ENCODE measurements around the gene EVA1C. TPM values are rescaled to one million over a fixed set of nuclear protein-coding genes. Genes with fewer than 3 reads are reported as not detected.
A peak's percentile ranks its signal among the peaks of the same experiment; 100 is the strongest.
"Not testable (repeated sequence)": the region's sequence is repeated elsewhere in the genome, so short reads cannot be mapped to it uniquely, and the experiment has no call there.

The EVA1C gene
- total RNA-seq, 1 donor from 2014 or later: 15.9 TPM

DNA sequence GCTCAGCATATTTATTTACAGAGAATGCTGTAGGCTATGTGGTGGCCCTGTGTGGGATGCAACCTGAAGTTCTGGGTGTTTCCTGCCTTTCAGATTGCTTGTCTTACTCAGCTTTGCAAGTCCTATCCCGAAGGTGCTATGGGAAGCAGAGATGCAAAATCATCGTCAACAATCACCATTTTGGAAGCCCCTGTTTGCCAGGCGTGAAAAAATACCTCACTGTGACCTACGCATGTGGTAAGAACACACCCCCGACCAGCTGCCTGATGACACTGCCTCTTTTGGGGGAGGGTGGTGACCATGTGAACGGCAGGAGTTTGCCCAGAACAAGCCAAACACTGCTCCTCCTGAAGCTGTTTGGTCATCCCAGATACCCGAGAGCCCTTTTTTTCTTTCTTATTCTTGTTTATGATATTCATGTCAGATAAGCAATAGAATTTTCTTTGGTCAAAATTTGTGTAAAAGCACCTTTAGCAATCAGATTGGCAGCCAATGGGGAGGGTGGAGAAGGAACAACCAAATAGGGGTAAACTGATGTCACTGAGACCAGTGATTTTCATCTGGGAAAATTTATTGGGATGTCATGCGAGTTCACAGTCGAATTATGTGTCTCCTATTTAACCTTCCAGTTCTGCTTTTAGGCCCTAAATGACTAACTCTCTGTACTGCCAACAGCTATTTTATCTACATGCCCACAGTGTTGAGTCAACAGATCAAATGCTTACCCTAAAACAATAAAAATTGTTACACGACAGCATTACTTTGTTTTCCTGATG lies 82.6 kb downstream of the EVA1C start:
- peak in 1 of 2 donors; percentile 91 for DNase-seq (ENCODE audit: low read depth in 2 of 2)

DNA sequence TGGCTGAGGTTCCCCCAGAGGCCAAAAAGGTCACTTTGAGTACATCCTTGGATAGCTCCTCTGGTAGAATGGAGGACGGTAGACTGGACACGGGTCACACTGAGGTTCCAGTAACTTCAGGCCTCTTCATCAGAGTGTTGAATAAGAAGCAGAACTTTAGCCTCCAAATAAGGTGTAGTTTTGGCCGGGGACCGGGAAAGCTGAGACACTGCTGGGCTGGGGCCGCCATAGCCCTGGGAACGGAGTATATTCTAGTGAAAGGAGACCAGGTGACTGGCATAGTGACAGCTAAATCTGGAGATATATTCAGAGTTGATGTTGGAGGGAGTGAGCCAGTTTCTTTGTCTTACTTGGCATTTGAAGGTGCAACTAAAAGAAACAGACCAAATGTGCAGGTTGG lies 84.1 kb downstream of the EVA1C start:
- no peak for DNase-seq (ENCODE audit: low read depth in 2 of 2)

DNA sequence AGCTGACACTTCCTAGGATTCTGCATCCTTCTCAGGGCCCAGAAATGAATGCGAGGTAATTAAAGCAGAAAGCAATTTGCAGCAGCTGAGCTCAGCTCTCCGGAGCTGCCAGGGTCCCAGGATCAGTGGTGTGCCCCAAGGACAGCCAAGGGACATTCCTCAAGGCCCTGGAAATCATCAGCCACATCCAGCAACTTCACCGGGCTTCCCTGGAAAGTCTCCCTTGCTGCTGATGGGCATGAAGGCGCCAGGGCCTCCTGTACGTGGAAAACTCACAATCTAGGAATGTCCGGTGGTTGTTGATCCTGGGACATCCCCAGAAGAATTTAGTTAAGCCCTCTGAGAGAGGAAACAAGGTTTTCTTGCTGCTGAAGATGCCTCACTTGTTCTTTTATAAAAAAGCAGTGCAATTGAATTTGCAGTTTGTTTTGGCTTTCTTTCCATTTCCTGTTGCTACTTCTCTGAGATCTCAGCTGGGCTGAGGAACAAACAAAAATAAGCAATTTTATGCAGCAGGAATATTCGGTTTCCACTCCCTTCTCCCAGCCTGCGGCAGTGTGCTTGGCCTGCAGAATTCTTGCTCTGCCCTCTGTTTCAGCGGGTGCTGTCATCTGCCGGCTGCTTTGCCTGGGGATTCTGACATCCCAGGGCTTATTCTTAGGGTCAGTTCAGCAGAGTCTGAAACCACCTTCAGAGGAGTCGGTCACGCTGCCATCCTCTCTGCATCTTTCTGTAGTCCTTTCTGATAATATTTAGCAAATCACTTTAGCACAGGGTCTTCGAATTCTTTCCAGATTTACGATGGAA lies 86.9 kb downstream of the EVA1C start:
- peak in 1 of 2 donors; percentile 85 for DNase-seq (ENCODE audit: low read depth in 2 of 2)

DNA sequence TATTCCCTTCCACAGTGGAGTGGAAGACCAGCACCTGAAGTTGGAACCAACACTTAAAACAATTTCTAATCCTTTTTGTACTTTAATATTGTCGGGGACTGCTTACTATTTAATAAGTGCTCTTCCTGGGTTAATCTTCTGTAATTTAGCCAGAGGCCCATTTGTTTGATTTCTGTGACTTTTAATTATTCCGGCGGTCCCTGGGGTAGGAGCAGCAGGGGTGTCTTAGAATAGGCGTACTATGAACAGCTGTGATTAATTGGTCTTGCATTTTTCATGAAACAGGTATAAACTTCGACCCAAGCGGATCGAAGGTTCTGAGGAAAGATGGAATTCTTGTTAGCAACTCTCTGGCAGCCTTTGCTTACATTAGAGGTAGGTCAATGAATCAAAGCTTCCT lies 91.1 kb downstream of the EVA1C start:
- DNase-seq (ENCODE audit: low read depth in 2 of 2): not testable (repeated sequence)

DNA sequence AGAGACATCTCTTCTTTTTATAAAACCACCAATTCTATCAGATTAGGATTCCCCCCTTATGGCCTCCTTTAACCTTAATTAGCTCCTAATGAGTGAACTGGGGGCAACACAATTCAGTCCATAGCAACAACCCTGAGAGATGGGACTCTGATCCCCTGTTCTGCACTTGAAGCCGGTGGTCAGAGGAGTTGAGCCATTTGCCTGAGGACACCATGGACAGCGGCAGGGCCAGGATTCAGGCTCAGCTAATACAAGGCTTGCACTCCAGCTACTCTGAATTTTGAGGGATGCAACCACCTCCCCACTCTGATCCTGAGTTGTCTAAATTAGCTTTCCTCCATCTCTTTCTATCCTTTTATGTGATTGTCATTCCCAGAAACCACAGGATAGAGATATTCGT lies 93.3 kb downstream of the EVA1C start:
- not testable (repeated sequence) for DNase-seq (ENCODE audit: low read depth in 2 of 2)

DNA sequence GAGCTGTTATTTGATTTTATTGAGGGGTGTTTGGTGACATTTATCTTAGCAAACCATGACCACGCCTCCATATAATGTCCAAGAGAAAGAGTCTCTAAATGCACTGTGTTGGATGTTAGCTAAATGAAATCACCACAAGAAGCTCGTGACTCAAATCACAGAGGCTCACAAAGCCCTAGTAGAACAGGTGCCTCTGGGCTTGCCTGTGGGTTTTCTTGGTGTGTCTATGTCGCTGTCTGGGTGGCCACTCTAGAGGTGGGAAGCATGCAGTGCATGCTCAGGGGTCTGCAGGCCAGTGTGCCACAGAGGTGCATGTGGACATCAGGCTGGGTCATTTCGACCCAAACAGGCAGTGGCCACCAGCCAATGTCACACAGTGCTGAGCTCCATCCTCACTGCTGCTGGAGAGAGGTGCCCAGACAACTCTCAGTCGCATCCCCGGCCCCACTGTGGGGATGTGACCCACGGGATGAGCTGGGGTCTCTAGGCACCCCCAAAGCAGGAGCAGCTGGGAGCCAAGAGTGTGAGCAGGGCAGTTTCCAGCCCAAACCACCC lies 94.0 kb downstream of the EVA1C start:
- DNase-seq (ENCODE audit: low read depth in 2 of 2): not testable (repeated sequence)

DNA sequence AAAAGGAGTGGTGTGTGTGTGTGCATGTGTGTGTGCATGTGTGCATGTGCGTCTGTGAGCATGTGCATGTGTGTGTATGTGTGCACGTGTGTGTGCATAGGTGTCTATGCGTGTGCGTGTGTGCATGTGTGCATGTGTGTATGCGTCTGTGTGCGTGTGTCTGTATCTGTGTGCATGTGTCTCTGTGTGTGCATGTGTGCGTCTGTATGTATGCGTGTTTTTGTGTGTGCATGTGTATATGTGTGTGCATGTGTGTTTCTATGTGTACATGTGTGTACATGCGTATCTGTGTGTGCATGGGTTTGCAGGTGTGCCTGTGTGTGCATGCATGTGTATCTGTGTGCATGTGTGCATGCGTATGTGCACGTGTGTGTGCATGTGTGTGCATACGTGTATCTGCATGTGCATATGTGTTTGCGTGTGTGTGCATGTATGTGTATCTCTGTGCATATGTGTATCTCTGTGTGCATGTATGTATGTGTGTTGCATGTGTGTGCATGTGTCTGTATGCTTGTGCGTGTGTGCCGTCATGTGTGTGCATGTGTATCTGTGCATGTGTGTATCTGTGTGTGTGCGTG lies 94.9 kb downstream of the EVA1C start:
- DNase-seq (ENCODE audit: low read depth in 2 of 2): no peak

DNA sequence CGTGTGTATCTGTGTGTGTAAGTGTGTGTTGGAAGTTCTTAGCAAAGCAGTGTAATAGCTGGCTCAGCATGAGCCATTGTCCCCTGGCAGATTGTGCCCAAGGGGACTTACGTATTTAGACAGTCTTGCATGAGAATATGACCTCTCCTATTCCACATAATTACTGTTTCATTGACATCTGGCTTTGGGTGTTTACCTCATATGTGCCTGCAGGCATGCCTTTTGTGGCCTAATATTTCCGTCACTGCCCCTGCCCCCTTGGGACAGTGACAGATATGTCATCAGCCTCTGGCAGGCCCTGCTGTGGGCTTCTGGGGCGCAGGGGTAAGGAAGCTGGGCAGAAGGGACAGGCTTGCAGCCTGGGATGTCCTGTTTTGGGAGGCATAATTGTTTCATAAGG lies 95.5 kb downstream of the EVA1C start:
- not testable (repeated sequence) for DNase-seq (ENCODE audit: low read depth in 2 of 2)

DNA sequence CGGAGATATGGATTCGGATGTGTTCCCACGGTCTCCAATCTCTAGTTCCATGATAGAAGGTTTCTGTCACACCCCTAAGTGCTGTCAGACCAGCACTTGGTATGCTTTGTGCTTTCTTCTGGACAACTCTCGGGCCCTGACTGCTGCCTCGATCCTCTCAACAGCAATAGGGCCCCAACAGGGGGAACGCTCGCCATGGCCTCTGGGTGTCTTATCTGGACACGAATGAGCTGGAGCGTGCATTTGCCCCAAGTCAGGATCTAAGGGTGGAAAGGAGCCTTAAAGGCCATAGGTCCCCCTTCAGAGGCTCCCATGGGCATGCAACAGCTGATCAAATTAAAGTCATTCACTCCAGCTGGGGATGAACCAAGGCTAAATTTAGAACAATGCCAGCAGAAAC lies 96.1 kb downstream of the EVA1C start:
- no peak for DNase-seq (ENCODE audit: low read depth in 2 of 2)

DNA sequence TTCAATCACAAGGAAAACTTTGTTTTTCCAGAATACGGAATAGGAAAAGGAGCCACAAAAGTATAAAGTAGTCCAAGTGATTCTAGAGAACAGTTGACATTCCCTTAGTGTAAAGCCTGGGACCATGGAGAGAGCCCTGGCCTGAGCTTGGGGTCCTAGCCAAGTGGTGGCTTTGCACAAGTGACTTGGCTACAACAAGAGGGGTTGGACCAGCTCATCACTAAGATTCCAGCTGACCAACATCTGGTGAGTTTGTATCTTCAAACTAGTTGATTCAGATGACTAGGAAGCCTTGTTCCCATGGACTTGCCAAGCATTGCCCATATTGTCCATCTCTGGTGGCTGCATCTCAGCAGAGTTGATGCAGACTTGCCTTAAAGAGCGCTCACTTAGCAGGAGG lies 96.5 kb downstream of the EVA1C start:
- DNase-seq (ENCODE audit: low read depth in 2 of 2): not testable (repeated sequence)

DNA sequence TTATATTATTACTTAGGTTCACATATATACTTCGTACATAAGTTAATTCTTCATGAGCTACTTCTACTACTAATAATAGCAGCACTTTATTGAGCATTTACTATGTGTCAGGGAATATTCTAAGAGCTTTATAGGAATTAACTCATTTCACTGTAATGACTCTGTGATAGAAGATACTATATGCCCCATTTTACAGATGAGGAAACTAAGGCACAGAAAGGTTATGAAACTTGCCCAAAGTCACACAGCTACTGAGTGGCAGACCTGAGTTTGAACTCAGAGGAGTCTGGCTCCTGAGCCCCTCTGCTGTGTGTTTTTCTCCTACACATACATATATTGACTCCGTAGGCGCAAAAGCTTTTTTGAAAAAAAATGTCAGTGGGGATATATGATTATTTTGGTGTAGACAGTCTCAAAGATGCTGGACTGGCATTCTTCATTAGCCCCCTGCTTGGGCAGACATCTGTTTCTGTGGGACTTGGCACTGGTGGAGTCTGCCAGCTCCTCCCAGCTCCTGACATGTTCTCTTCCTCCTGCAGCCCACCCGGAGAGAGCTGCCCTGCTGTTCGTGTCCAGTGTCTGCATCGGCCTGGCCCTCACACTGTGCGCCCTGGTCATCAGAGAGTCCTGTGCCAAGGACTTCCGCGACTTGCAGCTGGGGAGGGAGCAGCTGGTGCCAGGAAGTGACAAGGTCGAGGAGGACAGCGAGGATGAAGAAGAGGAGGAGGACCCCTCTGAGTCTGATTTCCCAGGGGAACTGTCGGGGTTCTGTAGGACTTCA lies 102.0 kb downstream of the EVA1C start:
- DNase-seq (ENCODE audit: low read depth in 2 of 2): no peak

DNA sequence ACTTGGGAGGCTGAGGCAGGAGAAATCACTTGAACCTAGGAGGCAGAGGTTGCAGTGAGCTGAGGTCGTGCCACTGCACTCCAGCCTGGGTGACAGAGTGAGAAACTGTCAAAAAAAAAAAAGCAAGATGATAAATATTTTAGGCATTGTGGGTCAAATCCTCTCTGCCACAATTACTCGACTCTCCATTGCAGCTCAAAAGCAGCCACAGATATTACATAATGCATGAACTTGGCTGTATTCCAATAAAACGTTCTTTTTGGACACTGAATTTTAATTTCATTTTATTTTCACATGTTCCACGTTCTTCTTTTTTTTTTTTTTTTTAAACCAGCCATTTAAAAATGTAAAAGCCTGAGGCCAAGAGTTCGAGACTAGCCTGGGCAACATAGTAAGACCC lies 103.4 kb downstream of the EVA1C start:
- DNase-seq (ENCODE audit: low read depth in 2 of 2): no peak

DNA sequence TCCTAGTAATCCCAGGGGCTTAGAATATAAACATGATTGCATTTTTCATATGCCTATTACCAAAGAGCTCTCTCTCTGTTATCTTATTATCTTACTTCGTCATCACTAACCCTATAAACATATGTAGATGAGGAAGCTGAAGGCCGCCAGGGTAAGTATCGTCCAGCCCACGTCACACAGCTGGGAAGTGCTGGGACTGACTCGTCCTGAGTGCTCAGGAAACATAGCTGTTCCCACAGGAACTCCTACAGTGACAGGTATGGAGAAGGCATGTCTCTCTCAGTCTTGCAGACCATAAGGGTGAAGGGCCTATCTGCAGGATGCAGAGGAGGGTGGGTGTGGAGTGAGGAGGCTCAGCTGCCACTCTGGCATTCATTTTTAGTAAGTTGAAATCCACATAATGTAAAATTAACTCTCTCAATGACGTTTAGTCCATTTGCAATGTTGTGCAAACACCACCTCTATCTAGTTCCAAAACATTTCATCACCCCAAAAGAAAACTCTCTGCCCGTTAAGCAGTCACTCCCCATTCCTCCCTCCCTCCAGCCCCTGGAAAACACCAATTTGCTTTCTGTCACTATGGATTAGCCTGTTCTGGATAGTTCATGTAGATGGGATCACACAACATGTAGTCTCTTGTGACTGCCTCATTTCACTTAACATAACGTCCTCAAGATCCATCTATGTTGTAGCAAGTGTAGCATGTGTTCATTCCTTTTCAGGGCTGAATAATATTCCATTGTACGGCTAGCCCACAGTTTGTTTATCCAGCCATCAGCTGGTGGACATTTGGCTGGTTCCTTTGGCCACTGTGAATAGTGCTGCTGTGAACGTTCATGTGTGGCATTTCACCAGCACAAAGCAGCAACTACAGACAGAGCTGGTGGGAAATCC lies 104.5 kb downstream of the EVA1C start:
- peak; percentile 95 to 98 for DNase-seq (ENCODE audit: low read depth in 2 of 2)

DNA sequence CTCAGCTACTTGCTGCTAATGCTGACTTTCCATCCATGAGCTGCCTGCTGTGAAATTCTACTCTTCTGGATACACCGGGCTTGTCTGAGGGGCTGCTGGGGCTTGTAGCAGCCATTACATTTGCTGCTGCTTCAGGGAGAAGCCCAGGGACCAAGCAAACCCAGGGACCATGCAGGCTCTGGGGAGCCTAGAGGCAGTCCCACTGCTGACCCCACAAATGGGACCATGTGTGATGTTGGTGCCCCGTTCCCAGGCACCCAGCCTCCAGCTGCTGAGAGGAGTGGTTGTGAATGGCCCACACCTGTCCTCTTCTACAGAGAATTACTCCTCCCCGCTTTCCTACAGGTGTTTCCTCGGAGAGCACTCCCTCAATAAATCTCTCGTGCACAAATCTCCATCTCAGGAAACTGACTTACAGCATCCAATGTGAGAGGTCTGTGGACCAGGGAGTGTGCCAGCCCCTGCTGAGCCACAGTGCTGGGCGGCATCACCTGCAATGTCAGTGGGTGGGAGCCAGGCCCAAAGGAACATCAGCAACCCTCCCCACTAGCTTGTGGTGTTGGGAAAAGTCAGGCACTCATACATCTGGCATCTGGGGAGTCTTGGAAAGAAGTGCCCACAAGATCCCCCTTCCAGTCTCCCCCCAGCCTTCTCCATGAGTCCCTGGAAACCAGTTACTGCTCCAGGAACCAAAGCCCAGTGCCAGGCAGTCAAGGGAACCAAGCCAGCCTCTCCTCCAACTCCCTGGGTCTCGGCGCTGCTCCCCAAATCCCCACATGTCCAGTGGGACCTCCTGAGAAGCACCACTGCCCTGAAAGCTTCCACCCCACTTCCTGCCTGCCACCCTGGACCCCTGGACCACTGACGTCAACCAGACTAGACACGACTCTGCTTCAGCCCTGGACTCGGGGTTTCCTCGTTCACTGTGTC lies 107.7 kb downstream of the EVA1C start:
- peak in 1 of 2 donors; percentile 68 for DNase-seq (ENCODE audit: low read depth in 2 of 2)

DNA sequence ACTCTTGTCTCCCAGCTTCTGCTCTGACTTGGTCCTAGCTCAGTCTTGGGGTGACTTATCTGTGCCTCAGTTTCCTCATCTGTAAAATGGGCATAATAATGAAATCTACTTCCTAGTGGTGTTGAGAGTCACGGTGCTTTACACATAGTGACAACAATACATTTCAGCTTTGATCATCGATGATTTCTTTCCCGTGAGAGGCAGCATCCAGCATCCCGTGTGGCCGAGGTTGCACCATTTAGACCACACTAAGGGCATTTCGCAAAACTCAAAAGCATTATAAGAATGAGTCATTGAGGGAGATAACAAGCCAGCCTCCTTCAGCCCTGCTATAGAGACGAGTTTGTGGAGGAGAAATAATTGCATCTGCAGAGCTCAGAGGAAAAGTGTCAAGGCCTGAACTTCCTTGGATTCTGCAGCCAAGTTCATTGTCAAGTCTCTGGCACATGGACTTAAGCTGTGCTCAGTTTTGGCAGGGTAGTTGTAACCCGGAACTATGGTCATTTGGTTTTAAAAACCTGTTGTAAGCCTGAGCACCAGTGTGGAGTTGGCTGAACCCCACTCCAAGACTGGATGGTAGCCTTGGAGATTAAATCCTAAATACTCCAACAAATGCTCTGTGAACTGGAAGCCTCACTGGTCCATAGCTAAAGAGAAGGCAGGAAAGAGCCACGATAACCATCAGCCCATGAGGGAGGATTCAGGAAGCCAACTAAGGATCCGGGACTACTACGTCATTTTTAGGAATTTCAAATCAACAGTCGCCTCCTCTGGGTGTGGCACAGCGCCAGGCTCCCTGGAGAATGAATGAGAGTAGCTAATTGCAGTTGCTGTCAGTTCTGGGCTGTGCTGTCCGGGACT lies 108.6 kb downstream of the EVA1C start:
- peak; percentile 97 to 99 for DNase-seq (ENCODE audit: low read depth in 2 of 2)

DNA sequence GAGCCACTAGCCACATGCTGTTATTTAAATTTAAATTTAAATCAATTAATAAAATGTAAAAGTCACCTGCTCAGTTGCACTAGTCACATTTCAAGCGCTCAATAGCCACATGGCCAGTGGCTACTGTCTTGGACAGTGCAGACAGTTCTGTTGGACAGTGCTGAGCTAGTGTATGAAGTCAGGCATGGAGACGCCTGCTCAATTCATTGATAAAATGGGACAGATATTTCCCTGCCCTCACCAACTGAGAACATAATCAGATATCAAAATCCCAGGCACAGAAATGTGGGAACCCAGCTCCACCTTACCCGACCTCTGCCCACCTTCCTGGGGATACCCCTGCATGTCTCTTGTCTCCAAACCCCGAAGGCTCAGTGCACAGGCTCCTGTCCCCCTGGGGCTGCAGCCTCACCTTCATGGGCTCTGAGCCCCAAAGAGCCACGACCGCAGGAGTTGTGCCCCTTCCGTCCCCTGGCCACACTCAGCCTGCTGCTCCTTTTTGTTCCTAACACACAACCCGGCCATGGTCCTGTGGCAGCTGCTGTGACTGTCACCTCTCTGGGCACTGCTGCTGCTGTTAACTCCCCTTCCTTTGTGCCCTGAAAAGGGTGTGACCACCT lies 109.3 kb downstream of the EVA1C start:
- no peak for DNase-seq (ENCODE audit: low read depth in 2 of 2)

DNA sequence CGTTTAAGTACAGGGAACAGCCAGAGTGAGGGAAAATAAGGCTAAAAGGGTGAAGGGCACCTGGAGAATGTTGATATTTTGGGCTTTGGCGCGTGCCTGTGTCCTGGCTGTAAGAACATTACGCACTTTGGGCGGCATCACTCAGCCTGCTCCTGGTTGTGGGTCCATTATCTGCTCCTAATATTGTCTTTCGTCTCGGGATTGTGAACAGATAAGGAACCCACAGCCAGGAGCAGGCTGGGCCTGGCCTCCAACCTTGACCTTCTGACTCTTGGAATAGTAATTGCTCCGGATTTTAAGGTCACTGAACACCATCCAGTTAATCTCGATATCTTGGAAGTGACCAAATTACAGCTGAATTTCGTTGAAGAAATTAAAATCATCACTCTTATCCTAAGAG lies 111.0 kb downstream of the EVA1C start:
- DNase-seq (ENCODE audit: low read depth in 2 of 2): peak in 1 of 2 donors; percentile 45
